Measurements from ENCODE around the gene TRHDE.

The TRHDE gene, protein sequence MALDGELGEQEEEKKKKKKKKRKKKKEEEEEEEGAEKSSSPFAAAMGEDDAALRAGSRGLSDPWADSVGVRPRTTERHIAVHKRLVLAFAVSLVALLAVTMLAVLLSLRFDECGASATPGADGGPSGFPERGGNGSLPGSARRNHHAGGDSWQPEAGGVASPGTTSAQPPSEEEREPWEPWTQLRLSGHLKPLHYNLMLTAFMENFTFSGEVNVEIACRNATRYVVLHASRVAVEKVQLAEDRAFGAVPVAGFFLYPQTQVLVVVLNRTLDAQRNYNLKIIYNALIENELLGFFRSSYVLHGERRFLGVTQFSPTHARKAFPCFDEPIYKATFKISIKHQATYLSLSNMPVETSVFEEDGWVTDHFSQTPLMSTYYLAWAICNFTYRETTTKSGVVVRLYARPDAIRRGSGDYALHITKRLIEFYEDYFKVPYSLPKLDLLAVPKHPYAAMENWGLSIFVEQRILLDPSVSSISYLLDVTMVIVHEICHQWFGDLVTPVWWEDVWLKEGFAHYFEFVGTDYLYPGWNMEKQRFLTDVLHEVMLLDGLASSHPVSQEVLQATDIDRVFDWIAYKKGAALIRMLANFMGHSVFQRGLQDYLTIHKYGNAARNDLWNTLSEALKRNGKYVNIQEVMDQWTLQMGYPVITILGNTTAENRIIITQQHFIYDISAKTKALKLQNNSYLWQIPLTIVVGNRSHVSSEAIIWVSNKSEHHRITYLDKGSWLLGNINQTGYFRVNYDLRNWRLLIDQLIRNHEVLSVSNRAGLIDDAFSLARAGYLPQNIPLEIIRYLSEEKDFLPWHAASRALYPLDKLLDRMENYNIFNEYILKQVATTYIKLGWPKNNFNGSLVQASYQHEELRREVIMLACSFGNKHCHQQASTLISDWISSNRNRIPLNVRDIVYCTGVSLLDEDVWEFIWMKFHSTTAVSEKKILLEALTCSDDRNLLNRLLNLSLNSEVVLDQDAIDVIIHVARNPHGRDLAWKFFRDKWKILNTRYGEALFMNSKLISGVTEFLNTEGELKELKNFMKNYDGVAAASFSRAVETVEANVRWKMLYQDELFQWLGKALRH

DNA sequence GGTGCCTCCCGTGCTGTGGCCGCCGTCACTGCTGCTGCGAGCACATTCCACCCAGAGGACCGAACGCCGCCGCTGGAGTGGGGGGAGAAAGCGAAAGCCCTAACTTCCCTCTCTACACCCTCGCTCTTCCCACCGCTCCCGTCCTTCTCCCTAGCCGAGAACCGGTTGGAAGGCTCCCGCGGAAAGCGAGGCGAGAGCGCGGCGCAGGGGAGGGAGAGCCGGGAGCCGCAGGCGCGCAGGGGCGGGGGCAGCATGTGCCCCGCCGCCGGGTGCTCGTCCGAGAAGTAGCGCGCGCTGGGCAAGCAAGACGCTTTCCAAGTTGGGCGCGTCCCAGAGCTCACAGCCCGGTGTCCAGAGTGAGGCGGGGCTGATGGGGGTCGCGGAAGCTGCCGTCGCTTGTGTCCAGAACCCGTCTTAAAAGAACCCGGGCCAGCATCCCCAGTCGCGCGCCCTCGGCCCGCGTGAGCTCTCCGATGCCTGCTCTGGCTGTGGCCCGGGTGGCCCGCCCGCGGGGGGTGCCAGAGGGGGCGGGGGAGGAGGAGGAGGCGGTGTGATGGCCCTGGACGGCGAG lies at the start of gene TRHDE:
TRHDE (plus strand) TSS at position 280 of the 571 bp plus-strand sequence; CDS start at position 554, 274 bp downstream.
- DNase-seq = no peak

DNA sequence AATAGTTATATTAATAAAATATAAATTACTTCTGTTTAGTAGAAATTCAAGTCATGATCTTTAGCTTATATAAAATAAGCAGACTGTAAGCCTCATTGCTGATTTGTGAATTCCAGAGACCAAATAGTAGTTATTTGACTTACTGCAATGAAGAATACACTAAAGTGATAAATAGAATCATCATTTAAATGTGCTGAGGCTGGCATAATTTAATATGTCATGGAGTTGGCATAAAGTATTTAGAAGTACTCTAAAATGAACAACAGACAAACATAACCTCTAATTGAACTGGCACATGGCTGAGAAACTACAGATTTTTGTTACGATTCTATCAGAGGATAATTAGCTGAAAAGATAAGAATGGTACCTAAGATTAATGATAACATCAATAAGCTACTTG lies 45.7 kb upstream of the TRHDE start:
- DNase-seq = no peak

DNA sequence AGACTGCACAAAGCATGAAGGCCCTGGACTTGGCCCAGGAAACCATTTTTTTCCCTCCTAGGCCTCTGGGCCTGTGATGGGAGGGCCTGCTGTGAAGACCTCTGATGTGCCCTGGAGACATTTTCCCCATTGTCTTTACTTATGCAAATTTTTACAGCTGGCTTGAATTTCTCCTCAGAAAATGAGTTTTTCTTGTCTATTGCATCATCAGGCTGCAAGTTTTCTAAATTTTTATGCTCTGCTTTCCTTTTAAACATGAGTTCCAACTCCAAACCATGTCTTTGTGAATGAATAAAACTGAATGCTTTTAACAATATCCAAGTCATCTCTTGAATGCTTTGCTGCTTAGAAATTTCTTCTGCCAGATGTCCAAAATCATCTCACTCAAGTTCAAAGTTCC lies 43.7 kb upstream of the TRHDE start:
- no peak for DNase-seq

DNA sequence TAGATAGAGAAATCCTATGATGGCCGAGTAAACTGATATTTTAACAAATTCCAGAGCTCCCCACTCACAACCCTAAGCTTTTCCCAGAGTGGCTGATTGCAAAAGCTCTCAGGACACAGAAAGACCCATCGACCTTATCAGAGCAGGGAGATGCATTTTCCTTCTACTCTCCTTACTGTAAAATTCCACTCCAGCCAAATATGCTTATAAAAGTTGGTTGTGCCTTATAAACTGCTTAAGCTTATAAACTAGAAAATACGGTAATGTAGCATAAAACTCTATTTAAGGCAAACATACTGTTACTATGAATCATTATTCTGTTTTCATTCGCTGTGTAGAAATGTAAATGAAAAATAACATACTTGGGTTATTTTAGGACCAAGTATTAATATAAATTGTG lies 41.6 kb upstream of the TRHDE start:
- DNase-seq = no peak

DNA sequence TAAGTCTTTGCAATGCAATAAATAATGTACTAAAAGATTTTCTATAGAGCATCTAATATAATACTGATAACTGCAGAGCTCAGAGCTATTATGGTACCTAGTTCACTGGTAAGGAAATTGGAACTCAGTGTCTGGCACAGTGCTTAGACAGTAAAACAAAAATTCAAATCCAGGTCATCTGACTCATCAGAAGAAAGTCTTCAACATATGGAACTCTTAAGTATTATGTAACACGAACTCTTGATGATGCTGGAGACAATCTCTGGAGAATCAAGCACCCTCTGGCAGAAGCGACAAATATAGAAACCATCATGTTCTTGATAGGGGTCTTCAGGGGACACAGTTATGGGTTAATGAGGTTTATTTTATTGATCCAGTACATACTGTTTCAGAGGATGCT lies 37.3 kb upstream of the TRHDE start:
- no peak for DNase-seq

DNA sequence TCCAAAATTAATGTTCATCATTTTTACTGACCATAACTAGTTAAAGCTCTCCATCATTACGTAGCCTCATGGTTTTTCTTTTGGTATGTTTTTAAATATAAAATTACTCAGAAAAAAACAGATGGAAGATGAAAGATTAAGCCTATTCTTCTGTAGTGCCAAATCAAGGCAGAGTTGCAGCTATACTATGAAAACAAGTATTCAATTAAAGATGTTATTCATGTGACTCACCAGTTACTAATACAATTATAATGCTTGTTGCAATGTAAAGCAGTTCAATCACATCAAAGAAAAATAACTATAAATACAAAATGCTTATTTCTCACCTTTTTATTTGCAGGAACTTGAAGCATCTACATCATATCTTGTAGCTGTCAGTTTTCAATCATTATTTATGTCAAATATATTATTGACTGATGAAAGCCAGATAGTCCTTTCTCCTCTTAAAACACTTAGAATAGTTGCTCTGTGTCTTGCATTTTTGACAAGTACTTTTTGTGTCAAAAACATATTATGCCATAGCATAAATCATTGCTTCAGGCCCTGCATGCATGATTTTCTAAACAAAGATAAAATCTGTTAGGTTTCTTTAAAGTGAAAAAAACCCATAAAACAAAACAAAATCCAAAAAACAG lies 36.0 kb upstream of the TRHDE start:
- DNase-seq = no peak

DNA sequence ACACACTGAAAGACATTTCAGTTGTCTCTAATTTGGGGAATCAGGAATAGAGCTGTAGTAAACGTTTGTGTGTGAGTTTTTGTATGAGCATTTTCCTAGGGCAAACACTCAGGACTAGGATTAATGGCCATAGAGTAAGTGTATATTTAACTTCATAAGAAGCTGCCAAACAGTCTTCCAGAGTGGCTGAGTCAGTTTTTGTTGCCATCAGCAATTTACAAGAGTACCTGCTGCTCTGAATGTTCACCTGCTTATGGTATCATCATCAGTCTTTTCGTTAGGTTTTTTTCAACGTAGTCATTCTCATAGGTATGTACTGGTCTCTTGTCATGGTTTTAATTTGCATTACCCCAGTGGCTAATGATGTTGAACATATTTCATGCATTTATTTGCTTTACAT lies 30.6 kb upstream of the TRHDE start:
- no peak for DNase-seq

DNA sequence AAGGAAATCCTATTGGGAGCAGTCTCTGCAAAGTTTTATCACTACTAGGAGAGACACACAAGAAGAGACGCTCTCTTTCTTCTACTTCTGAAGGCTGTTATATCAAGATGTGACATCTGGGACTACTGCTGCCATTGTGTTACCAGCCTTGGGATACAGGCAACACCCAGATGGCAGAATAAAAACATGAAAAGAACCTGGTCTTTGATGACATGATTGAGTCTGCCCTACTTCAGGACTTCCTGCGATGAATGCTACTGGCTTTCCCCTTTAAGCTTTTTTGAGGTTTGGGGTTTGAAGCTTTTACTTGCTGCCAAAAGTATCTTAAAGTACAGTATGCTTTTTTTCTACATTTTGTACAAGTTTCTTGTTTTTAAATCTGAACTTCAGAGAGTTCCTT lies 29.2 kb upstream of the TRHDE start:
- no peak for DNase-seq

DNA sequence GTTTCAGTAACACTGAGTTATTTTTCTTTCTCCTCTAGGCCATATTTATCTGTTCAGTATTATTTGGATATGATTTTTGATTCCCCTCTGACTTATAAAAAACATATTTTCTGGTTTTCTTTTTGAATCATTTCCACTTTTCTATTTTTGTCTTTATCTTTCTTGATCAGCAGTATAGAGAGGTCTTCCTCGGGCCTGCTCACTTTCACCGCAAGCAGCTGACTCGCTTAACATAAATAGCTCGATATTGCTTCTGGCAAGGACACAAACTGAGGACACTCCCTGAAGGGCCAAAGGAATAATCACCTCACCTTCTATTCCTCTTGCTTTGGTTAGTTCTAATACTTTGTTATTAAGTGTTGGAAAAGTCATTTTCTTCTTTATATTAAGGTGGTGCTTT lies 25.8 kb upstream of the TRHDE start:
- DNase-seq = no peak

DNA sequence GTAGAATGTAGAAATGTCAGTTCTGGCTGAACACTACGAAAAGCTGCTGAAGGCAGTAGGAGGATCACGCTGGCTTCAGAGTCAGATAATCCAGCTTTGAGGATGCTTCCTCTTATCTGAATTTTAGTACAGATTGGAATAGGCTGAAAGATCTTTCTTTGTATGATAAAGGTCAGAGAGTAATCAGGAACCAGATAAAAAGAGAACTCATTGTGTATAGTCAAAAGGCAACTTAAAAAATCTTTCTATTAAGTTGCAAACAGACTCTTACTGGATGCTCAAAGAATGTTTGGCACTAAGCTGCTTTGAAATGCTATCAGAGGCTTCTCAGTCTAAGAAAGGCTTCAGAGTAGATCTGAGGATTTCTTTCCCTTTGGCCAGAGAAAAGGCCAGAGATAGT lies 21.8 kb upstream of the TRHDE start:
- DNase-seq = no peak

DNA sequence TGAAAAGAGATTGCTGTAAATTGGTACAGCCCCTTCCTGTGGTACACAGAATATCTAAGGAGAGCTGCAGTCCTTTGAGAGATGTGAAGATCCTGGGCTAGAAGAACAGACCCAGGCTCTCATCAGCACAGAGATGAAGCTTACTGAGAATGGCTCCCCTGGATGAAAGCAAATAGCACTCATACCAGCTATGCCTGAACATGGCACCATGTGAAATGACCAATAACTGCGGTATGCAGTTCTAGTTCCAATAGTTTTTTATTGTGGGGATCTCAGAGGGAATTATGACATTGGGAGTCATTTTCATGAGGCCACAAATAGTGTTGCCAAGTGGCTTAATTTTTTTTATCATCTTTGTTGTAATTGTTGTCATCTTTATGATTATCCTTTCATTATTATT lies 15.4 kb upstream of the TRHDE start:
- no peak for DNase-seq

DNA sequence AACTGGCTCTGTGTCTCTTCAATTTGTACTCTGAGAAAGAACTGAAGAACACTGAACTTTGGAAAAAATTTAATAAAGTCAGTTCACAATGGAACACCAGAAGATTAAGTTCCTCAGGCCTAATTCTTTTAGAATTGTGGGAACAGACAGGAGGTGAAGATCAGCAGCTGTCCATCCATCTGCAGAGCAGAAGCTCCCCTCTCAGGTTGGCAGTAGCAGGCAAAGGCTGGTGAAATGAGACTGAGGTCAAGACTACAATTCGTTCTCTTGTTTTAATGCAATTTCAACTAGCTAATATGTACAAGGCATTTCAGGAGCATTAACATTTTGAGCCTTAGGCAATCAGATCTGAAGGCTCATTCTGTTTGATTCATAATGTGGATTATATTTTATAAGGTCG lies 10.3 kb upstream of the TRHDE start:
- no peak for DNase-seq

DNA sequence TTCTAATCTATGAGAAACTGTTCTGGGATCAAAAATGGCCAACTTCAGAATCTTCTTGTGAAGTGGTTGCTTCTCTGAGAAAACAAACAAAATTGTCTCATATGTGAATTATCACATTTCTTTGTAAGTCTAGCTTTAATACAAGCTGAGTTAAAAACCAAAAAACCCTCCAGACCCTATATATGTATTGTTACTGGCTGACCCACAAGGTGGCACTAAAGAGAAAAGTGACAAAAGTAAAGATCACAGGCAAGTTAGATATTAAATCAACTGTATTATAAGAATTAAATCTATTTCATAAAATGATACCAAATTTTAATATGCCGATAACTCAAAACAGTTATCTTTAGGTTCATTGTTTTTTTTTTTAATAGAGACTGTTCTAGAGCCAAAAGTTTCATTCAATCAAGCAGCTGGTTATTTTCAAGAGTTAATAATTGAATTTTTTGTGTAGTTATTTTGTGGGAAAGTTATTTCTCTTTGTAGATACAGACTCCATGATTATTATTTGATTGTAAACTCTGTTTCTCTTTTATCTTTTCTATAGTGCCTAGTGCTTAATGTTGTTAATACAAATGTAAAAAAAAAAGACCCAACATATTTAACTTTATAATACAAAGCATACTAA lies 7.5 kb upstream of the TRHDE start:
- no peak for DNase-seq

DNA sequence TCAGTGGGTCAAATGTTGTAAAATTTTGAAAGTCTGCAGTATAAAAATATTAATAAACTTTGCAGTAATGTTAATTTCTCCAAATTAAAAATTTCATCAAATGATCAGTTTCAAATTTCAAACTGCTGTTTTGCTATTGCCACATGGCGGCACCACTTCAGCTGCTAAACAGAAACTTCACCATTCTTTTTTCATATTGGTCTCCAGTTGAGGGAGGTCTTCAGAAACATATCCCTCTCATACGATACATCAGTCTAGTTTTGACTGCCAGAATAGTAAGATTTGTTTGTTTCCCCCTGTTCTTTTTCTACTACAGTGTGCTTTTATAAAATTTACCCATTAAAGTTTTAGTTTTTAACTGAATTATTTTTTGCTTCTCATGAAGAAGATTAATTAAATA lies 4.2 kb upstream of the TRHDE start:
- no peak for DNase-seq

DNA sequence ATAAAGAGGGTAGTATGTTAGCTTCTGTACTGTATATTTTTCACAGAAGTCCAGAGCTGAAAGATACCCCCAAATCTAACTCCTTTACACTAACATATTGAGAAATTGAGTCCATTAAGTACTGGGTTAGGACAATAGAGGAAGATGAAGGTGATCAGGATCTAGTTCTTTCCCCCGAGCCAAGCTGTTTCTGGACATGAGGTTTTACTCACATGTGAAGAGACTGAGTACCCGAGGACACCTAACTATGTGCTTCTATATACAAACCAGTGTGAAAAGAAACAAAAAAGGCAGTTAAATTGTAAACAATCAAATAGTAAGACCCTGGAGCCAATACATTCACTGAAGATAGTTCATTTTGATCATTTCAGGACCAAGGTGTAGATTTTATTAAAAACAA lies 3.8 kb upstream of the TRHDE start:
- DNase-seq = no peak

DNA sequence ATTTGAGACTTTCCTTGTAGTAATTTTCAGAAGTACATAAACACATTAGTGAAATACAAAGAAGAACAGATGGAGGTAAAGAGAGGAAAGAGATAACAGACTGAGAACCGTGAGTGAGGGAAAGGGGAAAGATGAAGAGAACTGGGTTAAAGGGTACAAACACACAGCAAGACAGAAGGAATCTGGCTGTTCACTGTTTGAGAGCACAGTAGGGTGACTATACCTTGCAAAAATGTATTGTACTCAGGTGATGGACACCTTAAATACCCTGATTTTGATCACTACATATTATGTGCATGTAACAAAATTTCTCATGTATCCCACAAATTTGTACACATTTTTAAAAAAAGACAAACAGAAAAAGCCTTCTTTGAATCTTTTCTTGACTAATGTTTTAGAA lies 2.7 kb upstream of the TRHDE start:
- DNase-seq = no peak

DNA sequence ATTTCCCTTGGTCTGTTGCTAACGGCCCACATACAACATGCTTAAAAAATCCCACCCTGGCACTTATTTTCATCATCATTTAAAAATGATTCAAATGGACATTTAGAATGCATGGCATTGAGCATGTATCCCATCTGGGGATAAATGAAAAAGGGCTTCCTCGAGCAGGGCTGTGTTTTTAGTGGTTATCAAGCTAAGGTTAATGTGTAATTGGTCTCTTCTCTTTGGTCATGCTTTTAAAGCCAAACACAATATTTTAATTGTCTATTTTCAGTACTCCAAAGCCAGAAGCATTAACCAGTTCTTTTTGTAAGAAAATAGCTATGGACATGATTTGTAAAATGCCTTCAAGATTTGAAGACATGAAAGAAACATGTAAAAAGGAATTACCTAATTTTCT lies 1.9 kb upstream of the TRHDE start:
- no peak for DNase-seq

DNA sequence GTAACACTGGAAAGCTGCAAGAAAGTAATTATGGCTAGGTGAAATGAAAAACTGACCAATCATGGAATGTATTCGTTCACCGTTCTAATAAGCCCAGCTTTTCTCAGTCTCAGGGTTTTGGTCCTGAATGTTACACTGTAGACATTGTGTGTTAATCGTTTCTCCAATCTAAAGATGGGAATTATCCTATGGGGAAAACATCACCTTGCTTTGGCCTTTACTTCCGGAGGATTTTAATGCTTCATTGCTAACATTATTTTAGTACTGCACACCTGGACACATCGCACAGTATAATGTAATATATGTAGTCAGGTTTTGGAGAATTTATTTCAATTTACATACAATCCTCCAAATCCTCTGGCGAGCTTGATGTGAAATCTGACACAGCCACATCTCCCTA lies 1.2 kb upstream of the TRHDE start:
- DNase-seq = no peak

DNA sequence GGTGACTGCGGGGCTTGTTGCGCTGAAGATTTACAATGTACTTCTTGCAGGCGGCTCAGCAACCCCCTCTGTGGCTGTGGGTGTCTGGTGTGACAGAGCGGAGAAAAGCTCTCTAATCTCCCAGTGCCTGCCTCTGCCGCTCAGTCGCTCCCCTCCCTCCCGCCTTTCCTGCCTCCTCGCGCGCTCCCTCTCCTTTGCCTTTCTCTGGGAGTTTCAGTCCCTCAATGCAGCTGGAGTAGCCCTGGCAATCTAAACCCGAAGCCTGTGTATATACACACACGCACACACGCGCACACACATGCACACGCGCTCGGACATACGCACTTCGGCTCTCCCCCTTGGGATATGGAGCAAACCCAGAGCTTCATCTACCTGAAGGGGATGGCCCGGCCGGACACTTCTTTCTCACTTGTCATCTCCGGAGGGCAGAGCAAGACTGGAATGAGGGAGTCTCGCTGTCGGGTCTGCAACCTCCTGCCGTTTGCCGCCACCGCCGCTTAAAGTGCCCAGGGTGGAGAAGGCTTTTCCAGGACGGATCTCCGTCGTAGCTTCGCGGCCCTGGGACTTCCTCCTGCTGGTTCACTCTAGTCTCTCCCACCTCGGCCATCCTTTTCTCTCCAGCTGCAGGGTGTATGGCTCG lies 599 bp upstream of the TRHDE start:
- no peak for DNase-seq

DNA sequence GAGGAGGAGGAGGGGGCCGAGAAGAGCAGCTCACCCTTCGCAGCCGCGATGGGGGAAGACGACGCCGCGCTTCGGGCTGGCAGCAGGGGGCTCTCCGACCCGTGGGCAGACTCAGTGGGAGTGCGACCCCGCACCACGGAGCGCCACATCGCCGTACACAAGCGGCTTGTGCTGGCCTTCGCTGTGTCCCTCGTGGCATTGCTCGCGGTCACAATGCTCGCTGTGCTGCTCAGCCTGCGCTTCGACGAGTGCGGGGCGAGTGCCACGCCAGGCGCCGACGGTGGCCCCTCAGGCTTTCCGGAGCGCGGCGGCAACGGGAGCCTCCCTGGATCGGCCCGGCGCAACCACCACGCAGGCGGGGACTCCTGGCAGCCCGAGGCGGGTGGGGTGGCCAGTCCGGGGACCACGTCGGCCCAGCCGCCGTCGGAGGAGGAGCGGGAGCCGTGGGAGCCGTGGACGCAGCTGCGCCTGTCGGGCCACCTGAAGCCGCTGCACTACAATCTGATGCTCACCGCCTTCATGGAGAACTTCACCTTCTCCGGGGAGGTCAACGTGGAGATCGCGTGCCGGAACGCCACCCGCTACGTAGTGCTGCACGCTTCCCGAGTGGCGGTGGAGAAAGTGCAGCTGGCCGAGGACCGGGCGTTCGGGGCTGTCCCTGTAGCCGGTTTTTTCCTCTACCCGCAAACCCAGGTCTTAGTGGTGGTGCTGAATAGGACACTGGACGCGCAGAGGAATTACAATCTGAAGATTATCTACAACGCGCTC lies 745 bp downstream of the TRHDE start:
- DNase-seq = no peak

DNA sequence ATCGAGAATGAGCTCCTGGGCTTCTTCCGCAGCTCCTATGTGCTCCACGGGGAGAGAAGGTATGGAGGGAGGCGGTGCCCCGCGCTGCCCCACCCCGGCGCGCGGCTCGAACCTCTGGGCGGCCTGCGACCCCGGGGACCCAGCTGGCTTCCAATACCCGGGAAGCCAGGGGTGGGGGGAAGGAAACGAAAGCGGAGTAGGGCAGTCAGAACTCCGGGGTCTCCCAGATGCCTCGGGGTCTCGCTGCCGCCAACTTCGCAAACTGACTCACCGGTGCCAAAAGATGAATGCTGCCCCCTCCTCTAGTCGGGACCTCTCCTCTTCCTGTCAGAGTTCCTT lies 1.3 kb downstream of the TRHDE start:
- no peak for DNase-seq

All from NCI-H1048 (cell line).